GM12801 (cell line): ENCODE measurements around the gene THBS2.

Source experiments
- TF ChIP-seq, protein P1 (sequence below): IDR thresholded peaks from one replicate; pipeline ENCODE4 v1.5.1; 2011; ENCODE audit warnings: control low read depth; ENCODE audit not compliant: insufficient read length; ENCODE audit errors: extremely low read depth

Gene THBS2

DNA sequence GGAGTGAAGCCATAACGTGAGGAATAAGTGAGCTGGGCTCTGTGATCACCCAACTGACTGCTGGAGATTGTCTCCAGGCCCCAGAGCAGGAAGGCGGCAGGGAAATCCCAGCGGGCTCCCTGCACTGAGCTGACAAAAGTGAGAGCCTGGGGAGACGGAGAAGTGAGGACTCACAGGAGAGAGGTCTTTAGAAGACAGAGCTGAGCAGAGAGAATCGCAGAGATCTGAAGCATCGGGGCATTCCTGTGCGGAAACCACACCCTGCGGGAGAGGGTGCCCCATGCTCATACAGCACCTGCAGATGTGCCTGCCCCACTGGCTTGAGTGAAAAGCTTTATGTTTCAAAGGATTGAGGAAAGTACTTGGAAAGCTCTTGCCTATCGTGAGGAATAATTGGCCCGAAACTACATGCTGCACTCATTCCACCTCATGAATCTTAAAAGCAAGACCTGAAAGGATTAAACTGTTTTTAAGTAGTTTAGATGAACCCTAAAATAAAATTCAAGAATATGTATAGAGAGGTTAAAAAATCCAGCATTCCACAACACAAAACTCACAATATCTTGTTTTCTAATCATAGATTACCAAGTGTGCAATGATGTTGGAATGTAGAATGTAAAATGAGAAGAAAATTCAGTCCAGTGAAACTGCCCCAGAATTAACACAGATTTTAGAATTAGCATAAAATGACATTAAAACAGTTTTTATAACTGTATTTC, 17.7 kb upstream of the THBS2 start:
- TF ChIP-seq, protein P1, sequence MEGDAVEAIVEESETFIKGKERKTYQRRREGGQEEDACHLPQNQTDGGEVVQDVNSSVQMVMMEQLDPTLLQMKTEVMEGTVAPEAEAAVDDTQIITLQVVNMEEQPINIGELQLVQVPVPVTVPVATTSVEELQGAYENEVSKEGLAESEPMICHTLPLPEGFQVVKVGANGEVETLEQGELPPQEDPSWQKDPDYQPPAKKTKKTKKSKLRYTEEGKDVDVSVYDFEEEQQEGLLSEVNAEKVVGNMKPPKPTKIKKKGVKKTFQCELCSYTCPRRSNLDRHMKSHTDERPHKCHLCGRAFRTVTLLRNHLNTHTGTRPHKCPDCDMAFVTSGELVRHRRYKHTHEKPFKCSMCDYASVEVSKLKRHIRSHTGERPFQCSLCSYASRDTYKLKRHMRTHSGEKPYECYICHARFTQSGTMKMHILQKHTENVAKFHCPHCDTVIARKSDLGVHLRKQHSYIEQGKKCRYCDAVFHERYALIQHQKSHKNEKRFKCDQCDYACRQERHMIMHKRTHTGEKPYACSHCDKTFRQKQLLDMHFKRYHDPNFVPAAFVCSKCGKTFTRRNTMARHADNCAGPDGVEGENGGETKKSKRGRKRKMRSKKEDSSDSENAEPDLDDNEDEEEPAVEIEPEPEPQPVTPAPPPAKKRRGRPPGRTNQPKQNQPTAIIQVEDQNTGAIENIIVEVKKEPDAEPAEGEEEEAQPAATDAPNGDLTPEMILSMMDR, result no peak

DNA sequence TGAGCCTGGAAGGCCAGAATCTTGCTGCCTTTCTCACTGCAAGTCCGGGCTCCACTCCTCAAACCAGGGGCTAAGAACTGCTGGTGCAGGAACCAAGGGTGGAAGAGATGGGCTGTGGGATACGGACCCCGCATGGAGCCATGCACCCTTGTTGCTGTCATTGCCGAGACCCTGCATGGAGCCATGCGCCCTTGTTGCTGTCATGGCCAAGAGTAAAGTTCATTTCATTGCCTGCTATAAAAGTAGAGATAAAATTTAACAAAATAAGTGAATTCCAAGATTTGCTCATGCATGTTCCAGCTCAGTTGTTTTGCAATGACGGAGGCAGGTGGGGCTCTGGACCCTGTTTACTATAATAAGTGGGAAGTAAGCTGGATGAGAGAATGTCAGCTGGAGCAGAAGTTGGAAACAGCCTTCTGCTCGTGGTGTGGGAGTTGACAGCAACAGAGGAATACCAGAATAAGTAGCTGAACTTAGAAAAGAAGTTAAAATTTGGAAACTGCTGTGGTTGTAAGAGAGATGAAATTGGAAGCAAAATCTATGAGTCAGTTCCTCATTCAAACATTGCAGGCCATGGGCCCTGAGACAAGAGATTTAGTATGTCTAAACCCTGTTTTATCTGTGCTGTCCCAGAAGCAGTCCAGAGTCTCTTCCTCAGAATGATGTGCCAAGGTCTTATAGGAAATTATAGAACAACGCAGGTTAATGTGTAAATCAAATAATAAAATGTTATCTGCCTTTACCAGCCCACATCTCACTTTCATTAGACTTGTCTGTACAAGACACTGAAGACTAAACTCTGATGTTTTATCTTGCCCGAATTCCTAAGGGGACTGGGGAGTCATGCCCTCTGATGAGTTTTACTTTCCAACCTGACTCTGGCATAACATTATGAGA, 15.8 kb upstream of the THBS2 start:
- TF ChIP-seq, protein P1, result no peak

DNA sequence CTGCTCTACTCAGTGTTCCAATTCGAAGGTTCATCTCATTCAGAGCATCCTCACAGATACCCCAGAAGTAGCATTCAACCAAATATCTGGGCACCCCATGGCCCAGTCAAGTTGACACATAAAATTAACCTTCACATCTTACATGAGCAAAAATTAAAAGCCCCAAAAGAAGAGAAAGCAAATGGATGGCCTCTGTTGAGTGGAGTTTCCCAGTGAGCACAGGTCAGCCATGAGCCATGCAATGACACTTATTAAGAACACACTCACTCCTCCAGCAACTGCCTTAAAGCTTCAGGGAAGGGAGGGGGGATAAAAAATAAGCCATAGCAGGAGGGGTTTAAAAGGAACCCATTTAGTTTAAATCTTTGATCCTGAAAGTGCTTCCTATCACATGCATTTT, 14.6 kb upstream of the THBS2 start:
- TF ChIP-seq, protein P1, result no peak

DNA sequence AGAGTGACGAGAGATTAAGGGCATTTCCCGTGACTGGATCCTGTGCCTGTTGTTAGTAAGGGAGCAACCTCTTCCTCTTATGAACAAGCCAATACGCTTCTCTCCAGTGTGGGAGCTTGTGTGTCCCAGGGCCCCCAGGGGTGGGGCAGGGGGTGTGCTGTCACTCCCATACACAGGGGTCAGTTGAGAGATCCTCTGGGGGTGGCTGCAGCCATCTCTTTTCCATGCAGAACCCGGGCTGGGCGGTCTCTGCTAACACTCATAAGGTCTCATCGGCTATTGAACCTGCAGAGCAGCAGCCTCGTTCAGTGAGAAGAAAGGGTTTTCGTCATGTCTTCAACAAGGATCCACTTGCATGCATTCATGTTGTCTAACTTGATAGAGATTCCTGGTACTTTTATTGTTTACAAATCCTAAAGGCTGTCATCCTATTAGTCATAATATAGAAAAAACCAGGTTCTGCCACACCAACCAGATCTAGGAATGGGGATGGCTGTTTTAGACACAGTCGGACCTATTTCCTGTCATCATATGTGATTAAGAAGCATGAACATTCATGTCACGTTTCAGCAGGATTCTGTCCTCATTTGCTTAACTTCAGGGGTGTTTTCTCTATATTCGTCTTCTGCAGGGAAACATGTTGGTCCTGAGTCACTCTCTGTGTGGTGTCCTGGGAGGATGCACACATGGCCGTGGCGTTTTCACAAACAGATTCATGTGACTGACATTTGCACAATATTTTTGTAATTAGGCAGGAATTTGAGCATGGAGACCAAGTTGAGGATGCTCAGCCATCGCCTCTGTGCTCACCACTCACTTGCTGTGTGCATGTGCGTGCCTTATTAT, 13.3 kb upstream of the THBS2 start:
- TF ChIP-seq, protein P1, result no peak

DNA sequence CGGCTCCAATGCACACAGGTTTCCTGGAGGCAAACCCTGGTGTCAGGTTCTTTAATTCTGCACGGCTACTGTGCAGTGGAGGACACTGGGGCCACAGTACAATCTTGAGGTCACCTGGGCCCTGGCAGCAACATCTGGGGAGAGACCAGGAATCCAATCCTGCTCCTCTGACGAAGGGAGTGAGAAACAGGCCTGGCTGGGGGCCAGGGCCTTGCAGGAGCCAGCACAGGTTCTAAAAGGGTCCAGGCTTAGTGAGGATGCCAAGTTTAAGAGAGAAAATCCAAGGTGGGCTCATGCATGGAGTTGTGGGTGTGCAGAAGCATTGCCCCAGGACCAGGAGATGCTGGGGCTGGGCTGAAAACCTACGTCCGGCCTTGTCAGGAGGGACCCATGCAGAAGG, 12.6 kb upstream of the THBS2 start:
- TF ChIP-seq, protein P1, result no peak

DNA sequence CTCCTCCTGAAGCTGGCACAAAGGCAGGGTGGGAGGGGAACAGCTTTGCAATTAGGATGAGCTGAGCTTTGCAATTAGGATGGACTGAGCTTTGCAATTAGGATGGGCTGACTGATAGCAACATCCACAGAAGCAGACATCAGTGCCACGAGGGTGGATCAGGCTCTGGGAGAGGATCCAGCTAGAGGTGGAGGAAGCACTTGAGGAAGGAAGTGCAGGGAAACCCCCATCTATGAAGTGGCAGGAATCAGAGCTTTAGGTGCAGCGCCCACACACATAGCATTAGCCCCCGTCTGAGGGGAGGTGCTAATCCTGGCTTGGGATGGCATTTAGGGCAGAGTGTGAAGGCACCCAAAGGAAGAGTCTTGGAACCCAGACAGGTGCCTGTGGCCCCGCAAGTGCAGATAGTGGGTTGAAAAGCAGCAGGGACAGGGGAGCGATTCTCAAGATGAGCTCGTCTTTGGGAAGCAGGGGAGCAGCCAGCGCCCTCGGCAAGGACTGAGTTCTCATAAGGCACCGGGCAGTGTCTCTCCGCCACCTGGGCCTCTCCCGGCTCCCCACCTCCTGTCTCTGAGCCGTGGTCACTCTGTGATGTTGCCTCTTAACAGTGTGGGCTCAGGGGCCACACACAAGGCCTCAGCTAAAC, 12.0 kb upstream of the THBS2 start:
- TF ChIP-seq, protein P1, result no peak
